GM12872 (cell line): Measurements from ENCODE around the gene CNOT3.

Experiments
- TF ChIP-seq, protein P1 (sequence below): IDR thresholded peaks from 3 replicates; pipeline ENCODE4 v1.5.1; 2011; ENCODE audit warnings: low read depth, mild to moderate bottlenecking, low read length, moderate library complexity; ENCODE audit not compliant: insufficient read depth

Gene CNOT3

DNA sequence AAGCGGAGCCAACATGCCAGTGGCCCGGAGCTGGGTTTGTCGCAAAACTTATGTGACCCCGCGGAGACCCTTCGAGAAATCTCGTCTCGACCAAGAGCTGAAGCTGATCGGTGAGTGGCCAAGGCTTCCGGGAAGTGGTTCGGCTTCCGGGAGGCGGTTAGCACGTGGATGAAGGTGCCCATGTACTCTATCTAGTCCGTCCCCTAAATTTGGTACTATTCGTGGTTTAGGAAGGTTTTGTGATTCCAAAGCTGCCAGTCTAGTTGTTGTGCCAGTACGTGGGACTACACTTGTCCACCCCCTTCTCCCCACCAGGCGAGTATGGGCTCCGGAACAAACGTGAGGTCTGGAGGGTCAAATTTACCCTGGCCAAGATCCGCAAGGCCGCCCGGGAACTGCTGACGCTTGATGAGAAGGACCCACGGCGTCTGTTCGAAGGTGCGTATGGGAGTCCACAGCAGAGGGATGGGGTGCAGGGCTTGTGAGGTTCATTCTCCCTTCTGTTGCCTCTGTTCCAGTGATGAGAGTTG lies 63.7 kb downstream of the CNOT3 start:
- TF ChIP-seq, protein P1, sequence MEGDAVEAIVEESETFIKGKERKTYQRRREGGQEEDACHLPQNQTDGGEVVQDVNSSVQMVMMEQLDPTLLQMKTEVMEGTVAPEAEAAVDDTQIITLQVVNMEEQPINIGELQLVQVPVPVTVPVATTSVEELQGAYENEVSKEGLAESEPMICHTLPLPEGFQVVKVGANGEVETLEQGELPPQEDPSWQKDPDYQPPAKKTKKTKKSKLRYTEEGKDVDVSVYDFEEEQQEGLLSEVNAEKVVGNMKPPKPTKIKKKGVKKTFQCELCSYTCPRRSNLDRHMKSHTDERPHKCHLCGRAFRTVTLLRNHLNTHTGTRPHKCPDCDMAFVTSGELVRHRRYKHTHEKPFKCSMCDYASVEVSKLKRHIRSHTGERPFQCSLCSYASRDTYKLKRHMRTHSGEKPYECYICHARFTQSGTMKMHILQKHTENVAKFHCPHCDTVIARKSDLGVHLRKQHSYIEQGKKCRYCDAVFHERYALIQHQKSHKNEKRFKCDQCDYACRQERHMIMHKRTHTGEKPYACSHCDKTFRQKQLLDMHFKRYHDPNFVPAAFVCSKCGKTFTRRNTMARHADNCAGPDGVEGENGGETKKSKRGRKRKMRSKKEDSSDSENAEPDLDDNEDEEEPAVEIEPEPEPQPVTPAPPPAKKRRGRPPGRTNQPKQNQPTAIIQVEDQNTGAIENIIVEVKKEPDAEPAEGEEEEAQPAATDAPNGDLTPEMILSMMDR, result no peak

DNA sequence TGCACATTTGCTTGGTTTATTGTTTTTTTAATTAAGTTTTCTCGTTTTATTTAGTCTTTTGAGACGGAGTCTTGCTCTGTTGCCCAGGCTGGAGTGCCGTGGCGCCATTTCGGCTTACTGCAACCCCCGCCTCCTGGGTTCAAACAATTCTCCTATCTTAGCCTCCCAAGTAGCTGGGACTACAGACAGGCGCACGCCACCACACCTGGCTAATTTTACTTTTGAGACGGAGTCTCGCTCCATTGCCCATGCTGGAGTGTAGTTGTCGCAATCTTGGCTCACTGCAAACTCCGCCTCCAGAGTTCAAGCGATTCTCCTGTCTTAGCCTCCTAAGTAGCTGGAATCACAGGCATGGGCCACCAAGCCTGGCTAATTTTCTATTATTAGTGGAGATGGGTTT lies 64.4 kb downstream of the CNOT3 start:
- TF ChIP-seq, protein P1, result no peak

DNA sequence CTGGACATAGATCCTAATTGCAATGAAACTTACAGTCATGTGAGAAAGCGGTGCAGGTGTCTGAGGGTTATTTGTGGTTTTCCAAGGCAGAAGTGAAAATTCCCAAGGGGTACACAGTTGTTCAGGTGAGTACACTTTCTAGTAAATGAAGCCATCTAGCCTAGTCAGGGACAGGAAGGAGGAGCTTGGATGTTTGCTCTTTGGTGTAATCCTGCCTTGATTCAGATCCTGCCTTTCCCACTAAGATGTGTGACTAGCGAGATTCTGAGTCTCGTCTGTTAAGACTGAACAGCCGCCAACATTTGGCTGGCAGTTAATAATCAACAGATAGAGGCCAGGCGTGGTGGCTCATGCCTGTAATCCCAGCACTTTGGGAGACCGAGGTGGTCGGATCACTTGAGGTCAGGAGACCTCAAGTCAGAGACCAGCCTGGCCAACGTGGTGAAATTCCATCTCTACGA lies 65.6 kb downstream of the CNOT3 start:
- TF ChIP-seq, protein P1, result no peak

DNA sequence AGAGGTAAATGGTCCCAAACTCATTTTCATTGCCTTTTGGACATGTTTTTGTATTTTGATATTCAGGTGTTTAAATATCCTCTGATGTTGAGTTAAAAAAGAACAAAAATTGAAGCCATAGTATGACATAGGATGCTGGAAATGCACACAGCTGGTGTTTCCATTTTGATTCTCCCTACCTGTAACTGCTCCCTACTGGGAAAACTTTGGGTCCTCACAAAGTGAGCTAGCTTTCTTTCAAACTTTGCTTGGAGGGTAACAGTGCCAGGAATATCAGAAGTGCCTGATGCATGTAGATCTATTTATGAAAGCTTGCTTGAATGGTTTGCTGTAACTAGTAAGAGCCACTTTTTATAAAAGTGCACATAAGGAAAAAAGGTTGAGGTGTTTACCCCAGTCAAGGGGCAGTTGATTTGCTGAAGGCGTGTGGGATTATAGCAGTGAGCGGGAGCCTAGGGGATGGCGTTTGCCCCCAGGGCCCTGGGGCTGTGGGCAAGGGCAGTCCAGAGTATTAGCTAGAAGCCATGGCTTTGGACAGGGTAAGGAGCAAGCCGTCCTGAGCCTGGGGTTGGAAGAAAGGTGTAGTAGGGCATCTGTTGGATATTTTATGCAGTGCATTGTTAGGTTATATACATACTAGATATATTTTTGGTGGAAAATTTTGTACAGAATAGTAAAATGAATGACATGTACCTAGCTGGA lies 67.4 kb downstream of the CNOT3 start:
- TF ChIP-seq, protein P1, result no peak
